Subcutaneous adipose tissue (tissue), 4 donors: ENCODE results near the gene EPC1. TPM values are rescaled to one million over a fixed set of nuclear protein-coding genes. Genes with fewer than 3 reads are reported as not detected.

Experiments used
- CTCF ChIP-seq: fragments of 450-650 bp; IDR thresholded peaks from one replicate; pipeline ENCODE4 v1.5.1; 2016; ENCODE audit warnings: low read depth, mild to moderate bottlenecking, control low read depth, antibody characterized with exemption, moderate library complexity
- total RNA-seq, 4 donors: library from RNA; depleted of rRNA; stranded (reverse); fragments of >200 nt; gene quantifications; one replicate each; pipeline ENCODE4 v1.1.0, GENCODE V29; 2016

The EPC1 gene
- total RNA-seq, 4 donors from 2014 or later = 35.2 to 49.9 (median 41.6) TPM

GRCh38 chr10:32328499-32328898, 18.5 kb downstream of the EPC1 start:
- TF ChIP-seq CTCF = no peak

- TF ChIP-seq CTCF = no peak
Measured at GRCh38 chr10:32327364-32327691, 19.6 kb downstream of the EPC1 start.

GRCh38 chr10:32326680-32327363, 20.1 kb downstream of the EPC1 start:
- no peak for TF ChIP-seq CTCF

GRCh38 chr10:32326119-32326518, 20.8 kb downstream of the EPC1 start:
- no peak for TF ChIP-seq CTCF

GRCh38 chr10:32323051-32323450, 23.9 kb downstream of the EPC1 start:
- TF ChIP-seq CTCF = no peak

GRCh38 chr10:32321016-32321631, 25.8 kb downstream of the EPC1 start:
- TF ChIP-seq CTCF = no peak

- no peak for TF ChIP-seq CTCF
Measured at GRCh38 chr10:32318476-32318896, 28.5 kb downstream of the EPC1 start.
